HG03135 (cell line): ENCODE data around the gene MBP.

ENCODE experiments used
- ATAC-seq: cut with Tn5 transposase; IDR thresholded peaks from one replicate; pipeline ENCODE4 v1.9.1; 2021; ENCODE audit warnings: mild to moderate bottlenecking, moderate library complexity; ENCODE audit not compliant: unreplicated experiment

Gene MBP

GRCh38 chr18:77151033-77151771, 18.6 kb upstream of the MBP start:
- no peak for ATAC-seq

DNA sequence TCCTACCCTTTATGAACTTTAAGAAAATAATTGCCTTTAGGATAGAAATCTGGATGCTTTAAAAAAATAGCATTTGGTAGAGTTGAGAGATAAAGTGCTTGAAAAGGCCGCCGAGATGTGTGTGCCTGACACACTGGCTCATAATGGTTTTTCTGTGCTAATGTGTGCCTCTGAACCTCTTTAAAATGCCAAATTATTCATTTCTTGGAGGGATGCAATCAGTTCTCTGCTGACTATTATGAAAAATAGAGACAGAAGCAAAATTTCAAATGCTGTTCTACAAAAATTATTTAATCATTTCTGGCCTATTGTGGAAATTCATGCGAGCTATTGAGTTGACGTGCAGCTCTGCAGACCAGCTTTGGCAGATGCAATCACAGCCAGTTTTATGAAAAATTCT, 18.0 kb upstream of the MBP start:
- ATAC-seq, result no peak

- no peak for ATAC-seq
Measured at GRCh38 chr18:77148289-77148688, 15.7 kb upstream of the MBP start.

- ATAC-seq, result no peak
Measured at GRCh38 chr18:77147418-77147852, 14.9 kb upstream of the MBP start.

DNA sequence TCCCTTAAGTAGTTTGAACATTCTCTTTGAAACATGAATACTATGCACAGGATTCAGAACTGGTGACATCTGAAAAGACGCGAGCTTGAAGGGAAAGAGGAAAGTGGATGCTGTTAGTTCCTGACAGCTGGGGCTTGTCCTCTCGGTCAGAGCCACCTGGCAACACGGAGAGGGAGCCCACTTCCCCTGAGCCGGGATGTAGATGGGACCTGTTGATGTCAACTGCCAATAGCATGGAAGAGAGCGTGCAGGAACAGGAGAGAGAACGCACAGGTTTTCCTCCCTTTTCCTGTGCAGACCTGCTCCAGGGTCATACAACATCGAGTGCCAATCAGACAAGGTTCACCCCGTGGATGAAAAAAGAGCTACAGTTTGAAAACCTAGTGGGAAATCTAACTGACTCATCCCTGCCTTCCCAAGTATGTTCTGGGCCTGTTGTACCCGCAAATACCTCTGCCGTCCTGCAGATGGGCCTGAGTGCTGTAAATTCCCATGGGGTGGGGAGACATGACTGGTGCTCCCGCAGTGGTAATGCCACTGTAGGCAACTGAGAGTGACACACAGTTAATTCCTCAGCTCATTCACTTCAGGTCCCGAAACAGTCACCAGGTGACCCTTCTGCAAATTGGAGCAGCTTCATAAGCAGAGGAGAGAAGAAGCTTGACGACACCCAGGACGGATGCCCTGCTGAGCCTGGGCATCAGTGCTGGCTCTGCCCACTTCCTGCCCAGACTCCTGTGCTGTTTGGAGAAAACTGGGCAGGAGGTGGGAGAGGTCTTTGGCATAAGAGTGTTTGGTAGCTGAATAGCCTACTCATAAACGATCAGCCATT, 13.9 kb upstream of the MBP start:
- ATAC-seq, result no peak

- ATAC-seq, result no peak
Measured at GRCh38 chr18:77145364-77145901, 12.8 kb upstream of the MBP start.

DNA sequence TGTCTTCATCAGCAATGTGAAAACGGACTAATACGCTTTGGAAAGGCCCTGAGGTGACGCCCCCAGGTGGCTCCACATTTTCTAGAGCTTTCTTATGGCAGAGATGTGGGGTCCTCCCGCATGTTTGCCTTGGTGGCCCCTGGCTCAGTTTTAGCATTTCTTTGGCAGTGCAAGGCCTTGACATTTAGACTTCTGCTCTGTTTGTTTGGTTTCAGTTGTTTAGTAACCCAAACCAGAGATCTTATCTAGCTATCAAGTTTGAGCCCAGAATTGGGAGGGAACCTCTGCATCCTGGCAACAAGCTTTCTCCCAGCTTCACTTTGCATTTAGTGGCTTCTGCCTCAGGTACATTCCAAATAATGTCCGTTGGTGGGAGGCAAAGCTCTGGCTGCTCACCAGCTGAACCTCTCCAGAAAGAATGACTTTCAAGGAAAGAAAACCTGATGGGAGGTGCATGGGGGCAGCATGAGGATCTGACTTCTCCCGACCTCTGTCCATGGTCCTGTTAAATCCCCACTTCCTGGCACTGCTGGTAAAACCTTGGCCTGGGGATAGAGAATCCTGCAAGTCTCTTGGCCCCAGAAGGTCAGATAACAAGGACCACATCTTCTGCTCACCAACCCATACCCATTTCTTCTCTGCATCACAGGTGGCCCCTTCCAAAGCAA, 12.0 kb upstream of the MBP start:
- no peak for ATAC-seq

DNA sequence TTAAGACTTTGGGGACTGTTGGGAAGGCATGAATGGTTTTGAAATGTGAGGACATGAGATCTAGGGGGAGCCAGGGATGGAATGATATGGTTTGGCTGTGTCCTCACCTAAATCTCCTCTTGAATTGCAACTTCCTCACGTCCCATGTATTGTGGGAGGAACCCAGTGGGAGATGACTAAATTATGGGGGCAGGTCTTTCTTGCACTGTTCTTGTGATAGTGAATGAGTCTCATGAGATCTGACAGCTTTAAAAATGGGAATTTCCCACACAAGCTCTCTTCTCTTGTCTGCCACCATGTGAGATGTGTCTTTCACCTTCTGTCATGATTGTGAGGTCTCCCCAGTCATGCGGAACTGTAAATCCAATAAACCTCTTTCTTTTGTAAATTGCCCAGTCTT, 11.5 kb upstream of the MBP start:
- no peak for ATAC-seq

DNA sequence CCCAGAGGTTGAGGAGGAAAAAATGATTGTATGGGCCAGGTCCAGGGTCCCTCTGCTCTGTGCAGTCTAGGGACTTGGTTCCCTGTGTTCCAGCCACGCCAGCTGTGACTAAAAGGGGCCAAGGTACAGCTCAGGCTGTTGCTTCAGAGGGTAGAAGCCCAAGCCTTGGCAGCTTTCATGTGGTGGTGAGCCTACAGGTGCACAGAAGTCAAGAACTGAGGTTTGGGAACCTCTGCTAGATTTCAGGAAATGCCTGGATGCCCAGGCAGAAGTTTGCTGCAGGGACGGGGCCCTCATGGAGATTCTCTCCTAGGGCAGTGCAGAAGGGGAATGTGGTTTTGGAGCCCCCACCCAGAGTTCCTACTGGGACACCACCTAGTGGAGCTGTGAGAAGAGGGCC, 10.6 kb upstream of the MBP start:
- ATAC-seq, result no peak

- ATAC-seq, result no peak
Measured at GRCh38 chr18:77141401-77142118, 9.0 kb upstream of the MBP start.

DNA sequence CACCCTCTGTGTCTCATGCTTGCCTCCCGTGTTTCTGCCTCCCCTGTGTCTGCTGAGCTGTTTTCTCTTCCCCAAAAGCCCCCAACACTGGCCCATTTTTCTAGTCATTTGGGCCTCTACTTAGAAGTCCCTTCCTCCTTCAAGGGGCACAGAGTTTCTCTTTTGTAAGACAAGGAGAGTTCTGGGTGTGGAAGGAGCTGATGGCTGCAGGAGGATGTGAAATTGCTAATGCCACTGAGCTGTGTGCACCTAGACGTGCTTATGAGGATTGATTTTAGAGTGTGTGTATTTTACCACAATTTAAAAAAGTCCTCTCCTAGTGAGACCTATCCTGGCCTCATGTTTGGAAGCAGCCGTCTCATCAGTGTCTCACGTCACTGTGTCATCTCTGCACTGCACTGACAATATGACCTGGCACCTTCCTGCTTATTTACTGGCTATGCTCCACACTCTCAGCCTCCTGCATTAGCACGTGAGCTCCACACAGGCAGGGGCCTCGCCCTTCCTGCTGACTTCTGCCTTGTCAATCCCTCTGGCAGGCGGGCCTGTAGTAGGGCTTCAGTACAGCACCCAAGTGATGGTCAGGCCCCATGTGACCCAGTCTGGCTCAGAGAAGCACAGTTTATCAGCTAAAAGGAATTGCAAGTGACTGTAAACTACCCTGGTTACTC, 8.0 kb upstream of the MBP start:
- no peak for ATAC-seq

GRCh38 chr18:77140030-77140429, 7.4 kb upstream of the MBP start:
- no peak for ATAC-seq

GRCh38 chr18:77139619-77140018, 7.0 kb upstream of the MBP start:
- ATAC-seq, result no peak

DNA sequence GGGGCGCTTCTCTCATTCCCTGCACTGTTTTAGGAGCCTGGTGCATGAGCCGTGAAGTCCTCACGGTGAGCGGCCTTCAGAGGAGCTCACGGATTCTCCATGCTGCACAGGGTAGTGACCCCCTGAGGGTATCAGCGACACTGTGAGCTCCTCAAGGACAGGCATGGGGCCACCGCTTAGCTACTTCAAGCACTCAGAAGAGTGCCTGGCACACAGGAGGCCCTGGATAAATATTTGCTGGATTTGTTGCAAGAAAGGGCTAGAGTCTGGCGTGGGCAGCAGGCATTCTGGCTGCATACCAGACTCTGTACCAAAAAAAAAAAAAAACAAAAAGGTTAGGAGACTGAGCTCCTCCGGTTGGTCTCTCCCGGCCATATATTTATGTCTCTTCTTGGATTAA, 5.7 kb upstream of the MBP start:
- ATAC-seq, result no peak

DNA sequence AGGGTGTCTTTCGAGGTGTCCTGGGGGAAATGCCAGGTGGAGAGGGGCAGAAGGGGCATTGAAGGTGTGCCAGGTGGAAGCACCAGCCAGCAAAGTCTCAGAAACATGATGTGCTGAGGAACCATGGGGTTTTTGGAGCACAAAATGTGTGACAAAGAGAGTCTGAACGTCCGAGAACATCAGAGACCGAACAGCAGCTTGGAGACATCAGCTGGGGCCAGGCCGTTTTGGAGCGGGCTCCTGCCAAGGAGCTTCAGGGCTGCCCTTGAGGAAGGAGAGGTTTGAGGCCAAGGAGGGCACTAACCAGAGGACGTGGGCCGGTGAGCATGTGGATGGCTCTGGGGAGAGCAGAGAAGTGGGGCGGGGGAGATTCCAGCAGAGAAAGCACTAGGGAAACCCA, 5.3 kb upstream of the MBP start:
- ATAC-seq, result no peak

GRCh38 chr18:77136871-77137665, 4.5 kb upstream of the MBP start:
- ATAC-seq, result no peak

- ATAC-seq, result no peak
Measured at GRCh38 chr18:77136076-77136718, 3.6 kb upstream of the MBP start.

GRCh38 chr18:77135339-77136075, 2.9 kb upstream of the MBP start:
- no peak for ATAC-seq
